Kidney glomerular epithelial cell (primary cell): ENCODE data around the gene SEC31B.

Experiments
- DNase-seq: peaks from one replicate; lab custom pipeline; 2025; lab: John Stamatoyannopoulos, UW

The SEC31B gene

GRCh38 chr10:100501423-100501822 is 18.2 kb downstream of the SEC31B start:
- no peak for DNase-seq

- no peak for DNase-seq
These were observed 21.6 kb downstream of the SEC31B start for GRCh38 chr10:100498059-100498458.

DNA sequence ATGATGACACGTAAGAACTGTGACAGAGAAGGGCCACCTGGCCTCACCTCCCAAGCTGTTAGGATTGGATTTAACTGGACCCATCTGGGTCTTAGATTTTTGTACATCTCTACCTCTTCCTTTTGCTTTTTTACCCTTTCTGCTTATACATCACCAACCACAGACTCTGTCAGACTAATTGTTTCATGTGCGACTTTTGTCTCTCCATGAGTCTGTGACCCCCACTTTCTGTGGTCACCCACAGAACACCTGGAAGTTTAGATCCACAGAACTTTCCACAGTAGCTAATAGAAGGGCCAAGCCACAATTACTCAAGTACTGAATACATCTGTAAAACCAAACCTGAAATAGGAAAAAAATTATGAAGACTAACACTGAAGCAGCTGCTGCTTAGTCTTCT is 23.1 kb downstream of the SEC31B start:
- no peak for DNase-seq

DNA sequence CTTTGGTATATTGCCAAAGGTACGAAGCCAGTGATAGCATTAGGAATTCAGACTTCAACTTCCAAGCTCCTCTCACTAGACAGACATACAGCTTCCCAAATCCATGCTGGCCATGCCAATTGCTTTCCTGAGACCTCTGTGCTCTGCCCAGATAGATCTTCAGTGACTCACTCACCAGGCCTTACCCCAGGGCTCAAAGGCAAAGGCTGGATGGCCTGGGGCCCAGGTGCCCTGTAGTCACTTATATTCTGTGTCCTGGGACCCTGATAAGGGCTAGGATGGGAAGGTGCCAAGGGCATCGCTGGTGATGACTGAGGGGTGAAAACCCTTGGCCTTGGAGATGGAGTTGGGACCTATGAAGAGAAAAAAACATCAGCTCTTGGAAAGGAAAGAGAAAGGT is 29.1 kb downstream of the SEC31B start:
- no peak for DNase-seq

DNA sequence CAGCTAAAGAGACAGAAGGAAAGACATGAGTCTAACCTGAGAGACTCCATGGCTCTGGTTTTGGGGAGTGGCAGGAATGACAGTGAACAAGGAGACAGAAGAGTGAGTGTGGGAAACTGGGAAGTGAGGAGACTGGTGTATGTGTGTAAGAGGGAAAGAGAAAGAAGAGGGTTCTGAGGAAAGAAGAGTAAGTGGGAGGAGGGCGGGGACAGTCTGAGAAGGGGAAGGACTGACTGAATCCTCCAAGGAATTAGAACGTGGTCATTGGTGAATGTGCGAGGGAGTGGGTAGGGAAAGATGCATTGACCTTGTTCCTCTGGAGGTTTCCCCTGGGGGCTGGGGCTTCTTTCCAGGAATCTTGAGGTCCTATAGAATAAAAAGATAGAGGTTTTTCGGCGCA is 30.3 kb downstream of the SEC31B start:
- DNase-seq: no peak

- DNase-seq: no peak
These were observed 32.1 kb downstream of the SEC31B start for GRCh38 chr10:100487529-100487928.

DNA sequence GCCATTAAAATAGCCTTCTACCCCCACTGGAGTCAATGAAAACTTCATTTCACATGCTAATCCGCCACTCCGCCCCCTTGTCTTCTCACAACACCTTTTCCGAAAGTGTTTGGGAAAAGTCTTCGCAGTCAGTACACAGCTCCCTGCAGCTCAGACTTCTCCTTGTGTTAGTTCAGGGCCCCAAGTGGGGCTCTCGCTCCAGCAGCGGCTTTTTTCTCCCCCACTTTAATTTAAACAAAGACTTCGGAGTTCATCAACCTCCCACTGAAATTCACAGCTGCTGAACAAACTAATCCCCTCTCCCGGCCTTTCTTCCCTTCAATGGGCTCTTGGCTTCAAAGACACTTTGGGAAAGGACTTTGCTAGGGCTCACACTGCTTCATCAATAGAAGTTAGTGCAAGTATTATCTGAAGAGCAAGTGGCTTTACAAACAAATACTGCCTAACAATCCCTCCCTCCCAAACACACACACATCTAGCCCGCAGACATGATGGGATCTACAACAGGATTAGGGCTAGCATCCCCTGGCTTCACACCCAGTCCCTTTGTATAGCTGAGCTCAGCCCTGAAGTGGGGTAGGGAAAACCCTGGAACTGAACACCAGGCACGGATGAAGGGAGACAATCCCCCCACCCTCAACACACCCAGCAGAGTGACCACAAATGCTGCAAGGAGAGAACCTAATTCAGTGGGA is 33.7 kb downstream of the SEC31B start:
- no peak for DNase-seq

DNA sequence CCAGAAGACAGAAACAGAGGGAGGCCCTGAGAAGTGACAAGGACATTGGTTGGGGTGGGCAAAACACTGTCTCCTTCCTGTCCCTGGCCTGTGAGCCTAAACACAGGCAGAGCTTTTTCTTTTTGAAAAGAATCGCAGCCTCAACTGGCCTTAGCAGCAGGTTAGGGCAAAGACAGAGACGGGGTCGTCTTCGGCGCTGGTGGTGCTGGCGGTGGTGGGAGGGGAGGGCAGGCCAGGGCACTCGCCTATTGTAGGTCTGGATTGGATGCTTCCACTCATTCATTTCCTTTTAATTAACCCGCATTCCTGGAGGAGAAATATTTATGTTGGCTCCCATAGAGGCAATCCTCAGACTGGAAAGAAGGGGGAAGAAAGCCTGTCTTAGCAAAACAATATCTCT is 34.3 kb downstream of the SEC31B start:
- no peak for DNase-seq

- no peak for DNase-seq
These were observed 35.6 kb downstream of the SEC31B start for GRCh38 chr10:100483876-100484666.

GRCh38 chr10:100482834-100483185 is 36.9 kb downstream of the SEC31B start:
- DNase-seq: no peak

DNA sequence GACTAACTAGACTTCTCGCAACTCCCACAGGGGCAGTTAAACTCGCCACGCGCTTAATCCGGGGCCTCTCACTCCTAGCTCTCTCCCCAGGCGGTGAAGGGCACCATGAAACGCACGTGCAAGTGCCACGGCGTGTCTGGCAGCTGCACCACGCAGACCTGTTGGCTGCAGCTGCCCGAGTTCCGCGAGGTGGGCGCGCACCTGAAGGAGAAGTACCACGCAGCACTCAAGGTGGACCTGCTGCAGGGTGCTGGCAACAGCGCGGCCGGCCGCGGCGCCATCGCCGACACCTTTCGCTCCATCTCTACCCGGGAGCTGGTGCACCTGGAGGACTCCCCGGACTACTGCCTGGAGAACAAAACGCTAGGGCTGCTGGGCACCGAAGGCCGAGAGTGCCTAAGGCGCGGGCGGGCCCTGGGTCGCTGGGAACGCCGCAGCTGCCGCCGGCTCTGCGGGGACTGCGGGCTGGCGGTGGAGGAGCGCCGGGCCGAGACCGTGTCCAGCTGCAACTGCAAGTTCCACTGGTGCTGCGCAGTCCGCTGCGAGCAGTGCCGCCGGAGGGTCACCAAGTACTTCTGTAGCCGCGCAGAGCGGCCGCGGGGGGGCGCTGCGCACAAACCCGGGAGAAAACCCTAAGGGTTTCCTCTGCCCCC is 37.4 kb downstream of the SEC31B start:
- DNase-seq: peak; percentile 42

GRCh38 chr10:100481462-100482081 is 38.1 kb downstream of the SEC31B start:
- DNase-seq: peak; percentile 90

DNA sequence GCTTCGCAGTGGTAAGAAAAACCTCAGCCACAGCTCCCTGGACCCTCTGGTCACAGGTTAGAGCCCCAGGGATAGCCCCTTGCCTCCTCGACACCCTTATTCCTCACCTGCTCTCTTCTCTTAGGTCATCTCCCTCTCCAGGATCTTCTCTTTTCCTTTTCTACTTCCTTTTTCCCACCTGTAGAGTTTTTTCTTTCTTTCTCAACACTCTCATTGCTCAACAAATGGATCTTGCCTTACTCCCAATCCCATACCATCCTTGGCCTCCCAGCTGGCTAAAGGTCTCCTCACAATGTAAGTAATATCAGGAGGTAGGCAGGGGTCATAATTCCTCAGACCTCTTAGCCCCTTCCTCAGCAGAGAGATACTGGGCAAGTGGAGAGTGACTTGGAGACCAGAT is 39.7 kb downstream of the SEC31B start:
- no peak for DNase-seq

- DNase-seq: no peak
These were observed 40.6 kb downstream of the SEC31B start for GRCh38 chr10:100479037-100479436.

DNA sequence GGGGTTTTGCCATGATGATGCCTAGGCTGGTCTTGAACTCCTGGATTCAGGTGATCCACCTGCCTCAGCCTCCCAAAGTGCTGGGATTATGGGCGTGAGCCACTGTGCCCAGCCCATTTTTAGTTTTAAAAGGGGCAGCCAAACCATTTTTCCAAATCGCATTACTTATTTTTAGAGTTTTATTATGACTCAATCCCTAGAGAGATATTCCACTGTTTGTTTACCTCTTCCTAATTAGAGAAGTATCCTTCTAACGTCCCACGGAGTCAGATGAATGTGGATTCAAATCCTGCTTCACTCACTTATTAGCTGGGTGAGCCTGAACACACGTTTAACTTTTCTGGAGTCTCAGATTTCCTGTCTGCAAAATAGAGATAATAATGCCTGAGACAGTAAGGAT is 41.7 kb downstream of the SEC31B start:
- DNase-seq: no peak

GRCh38 chr10:100470367-100470766 is 49.3 kb downstream of the SEC31B start:
- no peak for DNase-seq

GRCh38 chr10:100469756-100470155 is 49.9 kb downstream of the SEC31B start:
- no peak for DNase-seq

DNA sequence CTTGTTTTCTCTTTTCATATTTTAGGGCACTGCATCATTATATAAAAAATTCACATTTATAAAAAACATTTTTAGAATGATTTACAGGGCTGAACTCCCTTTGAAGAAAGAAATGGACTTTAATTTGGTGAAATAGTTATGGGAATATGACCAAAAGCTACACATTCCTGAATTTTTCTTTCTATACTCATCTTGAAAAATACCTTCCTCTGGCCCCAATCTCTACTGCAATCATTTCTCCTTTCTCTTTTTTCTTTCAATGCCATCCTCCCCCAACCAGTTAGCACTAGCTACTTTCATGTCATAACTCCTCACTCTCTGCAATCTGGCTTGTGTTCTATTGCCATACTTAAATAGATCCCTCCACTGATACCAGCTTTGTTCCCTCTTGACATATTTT is 50.7 kb downstream of the SEC31B start:
- no peak for DNase-seq

- no peak for DNase-seq
These were observed 51.3 kb downstream of the SEC31B start for GRCh38 chr10:100468322-100468721.

DNA sequence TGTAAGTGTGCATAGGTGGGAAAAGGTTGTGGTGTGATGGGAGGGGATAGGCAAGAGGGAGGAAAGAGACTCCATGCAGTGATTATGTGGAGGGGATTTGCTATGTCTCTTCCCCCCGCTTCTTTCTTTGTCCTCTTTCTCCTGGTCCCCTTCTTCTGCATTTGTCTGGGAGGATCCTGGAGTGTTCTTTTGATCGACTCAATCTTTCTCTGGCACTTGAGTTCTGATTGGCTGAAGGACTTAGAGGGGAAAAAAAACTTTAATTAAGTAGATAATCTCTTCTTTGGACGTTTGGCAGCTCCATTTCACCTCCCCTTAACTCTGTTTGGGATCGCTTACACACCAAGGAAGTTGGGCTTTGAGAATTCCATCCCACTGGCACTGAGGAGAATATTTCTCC is 57.0 kb downstream of the SEC31B start, which contains the start of gene WNT8B:
WNT8B (plus strand) TSS at position 301 of the 400 bp plus-strand sequence. CDS start 160 bp downstream, outside the sequence.
- DNase-seq: no peak

GRCh38 chr10:100448951-100449350 is 70.7 kb downstream of the SEC31B start:
- DNase-seq: no peak

- no peak for DNase-seq
These were observed 72.0 kb downstream of the SEC31B start for GRCh38 chr10:100447663-100448062.
